SK-N-SH treated with all-trans-retinoic acid at 6 μM for 48 hours (cell line): ENCODE measurements around the gene PPP1CC.

Experiments
- BACH2 ChIP-seq: fragments of 250-450 bp; sonication (Bioruptor Pico); IDR thresholded peaks from 2 replicates; pipeline ENCODE4 v1.9.0; 2021; ENCODE audit warnings: mild to moderate bottlenecking, borderline replicate concordance
- PPARA ChIP-seq: fragments of 250-450 bp; sonication (Bioruptor Pico); IDR thresholded peaks from 2 replicates; pipeline ENCODE4 v1.5.0; 2020; ENCODE audit warnings: mild to moderate bottlenecking, borderline replicate concordance
- TCF4 ChIP-seq: fragments of 250-450 bp; sonication (Bioruptor Pico); IDR thresholded peaks from 2 replicates; pipeline ENCODE4 v1.8.0; 2021; ENCODE audit warnings: mild to moderate bottlenecking, moderate library complexity, borderline replicate concordance
- ZFP30 ChIP-seq: fragments of 450-650 bp; formaldehyde crosslinking; IDR thresholded peaks from 2 replicates; pipeline ENCODE4 v1.5.0; 2022; ENCODE audit warnings: mild to moderate bottlenecking, moderate library complexity
- TF ChIP-seq, protein P1 (sequence below): fragments of 250-450 bp; sonication (Bioruptor Pico); IDR thresholded peaks from 2 replicates; pipeline ENCODE4 v1.8.0; 2020; ENCODE audit warnings: mild to moderate bottlenecking, moderate library complexity, borderline replicate concordance

- no peak for TF ChIP-seq ZFP30
- no peak for TF ChIP-seq BACH2 (CRISPR knock-in tag)
- no peak for TF ChIP-seq PPARA (CRISPR knock-in tag)
- no peak for TF ChIP-seq TCF4
- TF ChIP-seq, protein P1, sequence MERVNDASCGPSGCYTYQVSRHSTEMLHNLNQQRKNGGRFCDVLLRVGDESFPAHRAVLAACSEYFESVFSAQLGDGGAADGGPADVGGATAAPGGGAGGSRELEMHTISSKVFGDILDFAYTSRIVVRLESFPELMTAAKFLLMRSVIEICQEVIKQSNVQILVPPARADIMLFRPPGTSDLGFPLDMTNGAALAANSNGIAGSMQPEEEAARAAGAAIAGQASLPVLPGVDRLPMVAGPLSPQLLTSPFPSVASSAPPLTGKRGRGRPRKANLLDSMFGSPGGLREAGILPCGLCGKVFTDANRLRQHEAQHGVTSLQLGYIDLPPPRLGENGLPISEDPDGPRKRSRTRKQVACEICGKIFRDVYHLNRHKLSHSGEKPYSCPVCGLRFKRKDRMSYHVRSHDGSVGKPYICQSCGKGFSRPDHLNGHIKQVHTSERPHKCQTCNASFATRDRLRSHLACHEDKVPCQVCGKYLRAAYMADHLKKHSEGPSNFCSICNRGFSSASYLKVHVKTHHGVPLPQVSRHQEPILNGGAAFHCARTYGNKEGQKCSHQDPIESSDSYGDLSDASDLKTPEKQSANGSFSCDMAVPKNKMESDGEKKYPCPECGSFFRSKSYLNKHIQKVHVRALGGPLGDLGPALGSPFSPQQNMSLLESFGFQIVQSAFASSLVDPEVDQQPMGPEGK = no peak
Measured at GRCh38 chr12:110679201-110679600, 63.5 kb downstream of the PPP1CC start.
